ENCODE results near the gene B3GAT1. TPM values are rescaled to one million over a fixed set of nuclear protein-coding genes. Genes with fewer than 3 reads are reported as not detected.

Gene B3GAT1
- total and polyA plus RNA-seq, 2 donors (not counting 1 experiment from before 2014, with no cell fraction given): 0.06 TPM; not detected in 1

DNA sequence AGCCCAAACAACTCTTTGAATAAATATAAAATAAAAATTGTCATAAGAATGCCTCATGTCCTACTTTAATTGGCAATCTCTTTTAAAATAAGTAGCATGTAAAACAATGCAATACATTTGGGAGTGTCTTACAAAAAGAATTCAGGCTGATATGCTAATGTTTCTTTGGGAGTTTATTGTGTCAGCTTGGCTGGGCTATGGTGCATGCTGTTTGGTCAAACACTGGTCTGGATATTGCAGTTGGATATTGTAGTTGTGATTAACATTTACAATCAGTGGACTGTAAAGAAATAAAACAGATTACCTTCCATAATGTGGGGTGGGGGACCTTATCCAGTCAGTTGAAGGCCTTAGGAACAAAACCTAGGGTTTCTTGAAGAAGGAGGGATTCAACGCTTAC lies 37.0 kb upstream of the B3GAT1 start:
- CTCF ChIA-PET: no interaction called here
- no peak overlapping the region for H3K4me2 ChIP-seq (replicated peaks; ENCODE audit: low read depth, low read length, poor library complexity, severe bottlenecking)

DNA sequence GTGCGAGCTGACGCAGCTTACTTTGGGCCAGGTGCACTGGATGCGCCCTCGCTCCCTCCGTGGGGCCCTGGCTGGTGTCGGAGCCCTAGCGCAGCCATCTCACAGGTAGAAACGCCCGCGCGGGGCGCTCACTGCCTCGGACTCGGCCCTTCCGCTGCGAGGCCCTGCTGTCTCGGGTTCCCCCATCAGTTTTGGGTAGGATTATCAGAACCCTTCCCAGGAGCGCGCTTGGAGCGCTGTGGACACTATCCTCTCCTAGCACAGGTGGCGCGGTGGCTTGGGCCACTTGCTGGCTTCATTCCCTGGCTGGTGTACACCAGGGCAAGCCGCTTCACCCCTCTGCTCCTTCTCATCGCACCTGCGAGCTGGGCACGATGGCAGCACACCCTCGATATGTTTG lies 35.7 kb upstream of the B3GAT1 start:
- intact Hi-C loops (cut with micrococcal nuclease): no loop called here
- TF ChIP-seq EZH2 (IDR thresholded peaks at IDR 0.05; ENCODE audit: borderline replicate concordance, insufficient read depth, low read depth, low read length, poor library complexity, severe bottlenecking): no peak
- TF ChIP-seq, protein P1, sequence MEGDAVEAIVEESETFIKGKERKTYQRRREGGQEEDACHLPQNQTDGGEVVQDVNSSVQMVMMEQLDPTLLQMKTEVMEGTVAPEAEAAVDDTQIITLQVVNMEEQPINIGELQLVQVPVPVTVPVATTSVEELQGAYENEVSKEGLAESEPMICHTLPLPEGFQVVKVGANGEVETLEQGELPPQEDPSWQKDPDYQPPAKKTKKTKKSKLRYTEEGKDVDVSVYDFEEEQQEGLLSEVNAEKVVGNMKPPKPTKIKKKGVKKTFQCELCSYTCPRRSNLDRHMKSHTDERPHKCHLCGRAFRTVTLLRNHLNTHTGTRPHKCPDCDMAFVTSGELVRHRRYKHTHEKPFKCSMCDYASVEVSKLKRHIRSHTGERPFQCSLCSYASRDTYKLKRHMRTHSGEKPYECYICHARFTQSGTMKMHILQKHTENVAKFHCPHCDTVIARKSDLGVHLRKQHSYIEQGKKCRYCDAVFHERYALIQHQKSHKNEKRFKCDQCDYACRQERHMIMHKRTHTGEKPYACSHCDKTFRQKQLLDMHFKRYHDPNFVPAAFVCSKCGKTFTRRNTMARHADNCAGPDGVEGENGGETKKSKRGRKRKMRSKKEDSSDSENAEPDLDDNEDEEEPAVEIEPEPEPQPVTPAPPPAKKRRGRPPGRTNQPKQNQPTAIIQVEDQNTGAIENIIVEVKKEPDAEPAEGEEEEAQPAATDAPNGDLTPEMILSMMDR (IDR thresholded peaks at IDR 0.05): no peak
- H3K27me3 Mint-ChIP-seq: peaks cover 3% of the 10 kb centered on the region
- no peak overlapping the region for H2AFZ ChIP-seq (ENCODE audit: insufficient read depth, low read depth, low read length, poor library complexity, severe bottlenecking)
- no peak overlapping the region for H3K27ac ChIP-seq (ENCODE audit: low read length in 2 of 2)
- H3K27ac Mint-ChIP-seq: no peak overlapping the region
- H3K79me2 ChIP-seq (ENCODE audit: control insufficient read depth, insufficient read depth, low read length): no peaks in the 10 kb centered on the region
- H3K36me3 ChIP-seq (replicated peaks in 1 of 2; ENCODE audit: control extremely low read depth in 1 of 2, control insufficient read depth in 1 of 2, extremely low read depth in 1 of 2, insufficient read depth in 2 of 2, low read length in 1 of 2): no peaks in the 10 kb centered on the region
- ATAC-seq (ENCODE audit: low read depth) (no peak), DNase-seq (no peak)
- no peaks in the 10 kb centered on the region for H4K20me1 ChIP-seq (ENCODE audit: control insufficient read depth, insufficient read depth, low read length, poor library complexity, severe bottlenecking)
- H3K4me1 Mint-ChIP-seq: no peaks in the 10 kb centered on the region
- H3K9me3 ChIP-seq (ENCODE audit: control extremely low read depth in 1 of 3, control insufficient read depth in 2 of 3, insufficient read depth in 1 of 3, low read length in 2 of 3): peaks cover 0 to 10% (median 0%) of the 10 kb centered on the region in 3 donors
- no peak overlapping the region for H3K4me3 Mint-ChIP-seq
- no peak overlapping the region for H3K9ac ChIP-seq (ENCODE audit: low read length)
- H3K4me1 ChIP-seq (ENCODE audit: control insufficient read depth in 2 of 2, insufficient read depth in 2 of 2, low read length in 2 of 2): no peaks in the 10 kb centered on the region
- no peak overlapping the region for H3K4me2 ChIP-seq (replicated peaks; ENCODE audit: low read depth, low read length, poor library complexity, severe bottlenecking)
- POLR2A ChIA-PET: no interaction called here
- CTCF ChIA-PET: no interaction called here
- H3K4me3 ChIP-seq (ENCODE audit: control extremely low read depth in 1 of 5, extremely low read depth in 1 of 5, insufficient read depth in 1 of 5, low read depth in 2 of 5, low read length in 4 of 5): no peak overlapping the region
- WGBS (ENCODE audit: insufficient coverage): 93% methylated on average over 27 of the region's 27 CpGs
- H3K9me3 Mint-ChIP-seq (ENCODE audit: insufficient read depth): peaks cover 2% of the 10 kb centered on the region
- H3K27me3 ChIP-seq (replicated peaks in 1 of 4; ENCODE audit: control extremely low read depth in 1 of 4, control insufficient read depth in 3 of 4, insufficient read depth in 4 of 4, low read length in 3 of 4): no peaks in the 10 kb centered on the region

More for the DNA sequence above, 37.0 kb upstream of the B3GAT1 start:
- Mint-ChIP-seq H3K27me3 (peaks cover 3% of the 10 kb centered on the region), H3K4me1 (no peaks in the 10 kb centered on the region), H3K27ac (no peak overlapping the region), H3K9me3 (ENCODE audit: insufficient read depth) (peaks cover 1% of the 10 kb centered on the region), H3K4me3 (no peak overlapping the region)
- Histone ChIP-seq H3K9me3 (ENCODE audit: control extremely low read depth in 1 of 3, control insufficient read depth in 2 of 3, insufficient read depth in 1 of 3, low read length in 2 of 3) (peaks cover 0 to 13% (median 0%) of the 10 kb centered on the region in 3 donors), H2AFZ (ENCODE audit: insufficient read depth, low read depth, low read length, poor library complexity, severe bottlenecking) (no peak overlapping the region), H3K4me1 (ENCODE audit: control insufficient read depth in 2 of 2, insufficient read depth in 2 of 2, low read length in 2 of 2) (no peaks in the 10 kb centered on the region), H3K9ac (ENCODE audit: low read length) (no peak overlapping the region), H3K27me3 (replicated peaks in 1 of 4; ENCODE audit: control extremely low read depth in 1 of 4, control insufficient read depth in 3 of 4, insufficient read depth in 4 of 4, low read length in 3 of 4) (no peaks in the 10 kb centered on the region), H3K79me2 (ENCODE audit: control insufficient read depth, insufficient read depth, low read length) (no peaks in the 10 kb centered on the region), H4K20me1 (ENCODE audit: control insufficient read depth, insufficient read depth, low read length, poor library complexity, severe bottlenecking) (no peaks in the 10 kb centered on the region), H3K4me3 (ENCODE audit: control extremely low read depth in 1 of 5, extremely low read depth in 1 of 5, insufficient read depth in 1 of 5, low read depth in 2 of 5, low read length in 4 of 5) (no peak overlapping the region), H3K36me3 (replicated peaks in 1 of 2; ENCODE audit: control extremely low read depth in 1 of 2, control insufficient read depth in 1 of 2, extremely low read depth in 1 of 2, insufficient read depth in 2 of 2, low read length in 1 of 2) (no peaks in the 10 kb centered on the region), H3K27ac (ENCODE audit: low read length in 2 of 2) (no peak overlapping the region)
- DNase-seq (no peak), ATAC-seq (ENCODE audit: low read depth) (no peak)
- POLR2A ChIA-PET: no interaction called here
- WGBS (ENCODE audit: insufficient coverage): no CpG with 5 or more reads among the region's 1 CpG
- TF ChIP-seq, protein P1 (IDR thresholded peaks at IDR 0.05): no peak
- no peak for TF ChIP-seq EZH2 (IDR thresholded peaks at IDR 0.05; ENCODE audit: borderline replicate concordance, insufficient read depth, low read depth, low read length, poor library complexity, severe bottlenecking)
- intact Hi-C loops (cut with micrococcal nuclease): no loop called here

Measured in B cell (primary cell).